ENCODE data around the gene WDR75.

WDR75 gene

DNA sequence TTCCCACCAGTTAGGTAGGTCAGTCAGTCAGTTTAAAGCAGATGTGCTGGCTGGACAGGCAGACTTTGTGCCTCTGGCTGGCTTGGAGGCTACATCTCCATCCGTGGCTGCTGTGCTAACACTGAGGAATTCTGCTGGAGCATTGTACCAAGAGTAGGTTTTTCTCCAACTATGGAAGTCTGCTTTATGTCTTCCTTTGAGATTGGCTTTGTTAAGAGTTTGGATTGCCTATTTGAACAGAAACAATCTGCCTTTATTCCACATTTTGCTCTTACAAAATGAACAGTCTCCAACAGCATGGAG is 46.7 kb downstream of the WDR75 start:
- TF ChIP-seq CTCF (IDR thresholded peaks at IDR 0.05; ENCODE audit: control insufficient read depth, extremely low read depth, insufficient read depth): no peak
- DNase-seq (ENCODE audit: low read depth): no peak
- no peak overlapping the region for H3K4me3 ChIP-seq (ENCODE audit: low read depth, low read length)

- no peak for DNase-seq (ENCODE audit: low read depth)
- TF ChIP-seq CTCF (IDR thresholded peaks at IDR 0.05; ENCODE audit: control insufficient read depth, extremely low read depth, insufficient read depth): no peak
- no peak overlapping the region for H3K4me3 ChIP-seq (ENCODE audit: low read depth, low read length)
Measured at GRCh38 chr2:189492451-189492850, 51.2 kb downstream of the WDR75 start.

GRCh38 chr2:189498205-189498604 is 56.9 kb downstream of the WDR75 start:
- TF ChIP-seq CTCF (IDR thresholded peaks at IDR 0.05; ENCODE audit: control insufficient read depth, extremely low read depth, insufficient read depth): 0 out of 2 replicates have a peak, but pooled peaks have one; percentile 5
- DNase-seq (ENCODE audit: low read depth): no peak
- no peak overlapping the region for H3K4me3 ChIP-seq (ENCODE audit: low read depth, low read length)

DNA sequence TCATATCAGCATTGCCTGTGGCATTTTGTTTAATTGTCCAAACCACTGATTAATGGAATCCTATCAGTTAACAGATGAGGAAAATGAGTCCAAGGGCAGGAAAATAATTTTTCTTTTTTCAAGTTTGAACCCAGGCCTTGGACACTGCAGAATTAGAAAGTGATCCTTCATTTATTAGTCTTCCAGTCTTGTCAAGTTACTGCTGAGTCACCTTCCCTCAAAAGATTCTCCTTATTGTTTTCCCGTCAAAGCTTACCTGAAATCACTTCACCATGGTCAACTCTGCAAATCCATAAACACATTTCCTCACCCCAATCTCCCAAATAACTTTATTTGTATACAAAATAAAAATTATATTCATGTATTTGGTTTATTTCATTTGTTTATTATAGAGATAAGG is 57.9 kb downstream of the WDR75 start:
- no peak overlapping the region for H3K4me3 ChIP-seq (ENCODE audit: low read depth, low read length)
- TF ChIP-seq CTCF (IDR thresholded peaks at IDR 0.05; ENCODE audit: control insufficient read depth, extremely low read depth, insufficient read depth): no peak
- DNase-seq (ENCODE audit: low read depth): no peak

- no peak overlapping the region for H3K4me3 ChIP-seq (ENCODE audit: low read depth, low read length)
- no peak for DNase-seq (ENCODE audit: low read depth)
- TF ChIP-seq CTCF (IDR thresholded peaks at IDR 0.05; ENCODE audit: control insufficient read depth, extremely low read depth, insufficient read depth): no peak
Measured at GRCh38 chr2:189500456-189501160, 59.3 kb downstream of the WDR75 start.

GRCh38 chr2:189501487-189501886 is 60.2 kb downstream of the WDR75 start:
- no peak for TF ChIP-seq CTCF (IDR thresholded peaks at IDR 0.05; ENCODE audit: control insufficient read depth, extremely low read depth, insufficient read depth)
- no peak overlapping the region for H3K4me3 ChIP-seq (ENCODE audit: low read depth, low read length)
- no peak for DNase-seq (ENCODE audit: low read depth)

DNA sequence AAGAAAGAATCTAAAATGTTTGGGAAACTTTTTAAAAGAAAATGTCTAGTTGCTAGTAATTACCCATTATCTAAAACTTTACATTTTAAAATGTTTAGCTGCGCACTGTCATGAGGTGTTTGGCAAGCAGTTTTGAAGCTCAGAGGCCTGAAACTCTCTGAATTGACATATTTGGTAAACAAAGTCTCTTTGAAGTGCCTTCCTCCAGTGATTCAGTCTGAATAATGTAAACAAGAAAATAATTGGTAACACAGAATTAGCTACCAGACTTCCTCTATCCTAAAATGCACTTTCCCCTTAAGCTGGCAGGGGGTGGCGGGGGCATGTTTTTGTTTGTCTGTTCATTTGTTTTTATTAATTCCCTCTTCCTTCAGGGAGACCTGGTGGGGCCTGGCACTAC is 61.4 kb downstream of the WDR75 start:
- no peak overlapping the region for H3K4me3 ChIP-seq (ENCODE audit: low read depth, low read length)
- no peak for DNase-seq (ENCODE audit: low read depth)

More for the DNA sequence above, 61.4 kb downstream of the WDR75 start:
- TF ChIP-seq CTCF (IDR thresholded peaks at IDR 0.05; ENCODE audit: control insufficient read depth, extremely low read depth, insufficient read depth): no peak

Measured in LNCaP clone FGC (cell line).